DMS53 (cell line): Measurements from ENCODE around the gene MTHFD2L.

Experiments
- DNase-seq: peaks from one replicate; lab custom pipeline; 2025; lab: John Stamatoyannopoulos, UW

MTHFD2L gene

DNA sequence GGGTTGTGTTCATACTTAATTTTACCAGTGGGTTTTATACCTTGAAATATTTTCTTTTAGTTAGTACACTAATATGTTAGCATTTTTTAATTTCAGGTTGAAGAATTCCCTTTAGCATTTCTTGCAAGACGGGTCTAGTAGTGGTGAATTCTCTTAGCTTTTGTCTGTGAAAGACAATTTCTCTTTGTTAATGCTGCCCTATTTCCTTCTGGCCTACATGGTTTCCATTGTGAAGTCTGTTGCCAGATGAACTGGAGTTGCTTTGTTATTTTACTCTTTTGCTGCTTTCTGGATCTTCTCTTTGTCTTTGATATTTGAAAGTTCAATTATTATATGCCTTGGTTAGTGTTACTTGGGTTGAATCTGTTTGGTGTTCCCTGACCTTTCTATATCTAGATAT is 25.0 kb upstream of the MTHFD2L start:
- no peak for DNase-seq

- DNase-seq, result peak; percentile 85
Observed at GRCh38 chr4:74133786-74134499, 24.0 kb upstream of the MTHFD2L start.

DNA sequence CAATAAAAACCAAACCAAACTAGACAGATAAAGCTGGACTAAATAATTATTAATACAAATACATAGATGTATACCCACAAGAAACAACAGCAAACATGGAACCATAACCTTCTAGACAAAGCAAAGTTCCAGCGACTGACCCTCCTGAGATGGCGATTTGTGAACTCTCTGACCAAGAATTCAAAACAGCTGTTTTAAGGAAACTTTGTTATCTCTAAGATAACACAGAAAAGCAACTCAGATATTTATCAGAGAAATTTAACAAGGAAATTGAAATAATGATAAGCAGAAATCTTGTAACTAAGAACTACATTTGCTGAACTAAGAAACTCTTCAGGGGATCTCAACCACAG is 23.4 kb upstream of the MTHFD2L start:
- no peak for DNase-seq

GRCh38 chr4:74146581-74147129 is 11.3 kb upstream of the MTHFD2L start:
- DNase-seq, result no peak

- DNase-seq, result no peak
Observed at GRCh38 chr4:74148205-74148604, 9.7 kb upstream of the MTHFD2L start.

DNA sequence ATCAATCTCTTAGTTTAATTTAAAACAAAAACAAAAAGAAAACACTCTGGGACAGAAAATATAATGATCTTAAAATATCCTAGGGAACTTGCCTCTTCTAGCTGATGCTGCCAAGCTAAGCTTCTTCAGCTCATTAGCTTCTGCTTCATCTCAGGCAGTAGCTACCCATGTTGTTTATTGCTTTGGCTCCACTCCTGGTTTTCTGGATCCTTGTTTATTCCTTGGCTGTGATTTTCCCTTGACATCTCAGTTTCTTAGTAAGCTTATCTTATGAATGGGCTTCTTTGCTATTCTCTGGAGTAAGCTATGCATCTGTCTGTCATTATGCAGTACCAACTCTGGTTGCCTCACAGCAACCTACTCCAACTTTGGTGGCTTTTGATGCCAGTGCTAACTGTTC is 5.1 kb upstream of the MTHFD2L start:
- no peak for DNase-seq

- no peak for DNase-seq
Observed at GRCh38 chr4:74156521-74156920, 1.4 kb upstream of the MTHFD2L start.

GRCh38 chr4:74157154-74157553 is 764 bp upstream of the MTHFD2L start:
- no peak for DNase-seq

DNA sequence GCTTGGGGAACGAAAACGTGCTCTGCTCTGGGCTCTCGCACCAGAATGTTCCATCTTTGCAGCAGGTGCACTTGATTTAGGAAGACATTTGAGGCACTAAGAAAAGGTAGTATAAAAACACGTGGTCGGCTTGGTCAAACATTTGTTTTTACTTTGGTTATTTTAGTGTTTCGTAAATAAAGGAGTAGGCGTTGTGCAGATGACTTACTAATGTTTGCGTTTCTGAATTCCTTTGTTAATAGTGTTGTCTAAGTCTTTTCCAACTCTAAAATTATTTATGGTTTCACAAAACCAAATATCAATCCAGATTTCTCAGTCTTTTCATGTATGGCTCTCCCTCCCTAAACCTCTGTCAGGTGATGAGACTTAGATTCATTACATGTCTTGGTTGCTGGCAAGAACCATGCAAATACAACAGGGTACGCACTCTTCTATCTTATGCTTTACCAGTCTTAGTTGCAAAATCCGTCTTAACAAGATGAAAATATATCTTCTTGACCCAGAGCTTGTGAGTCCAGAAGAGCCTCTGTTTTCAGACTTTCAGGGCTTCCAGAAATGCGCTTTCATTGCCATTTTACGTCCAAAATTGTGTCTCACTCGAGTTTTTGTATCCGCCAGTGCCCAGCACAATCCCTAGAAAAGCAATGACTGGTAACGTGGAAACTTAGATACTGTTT is 686 bp downstream of the MTHFD2L start:
- DNase-seq, result peak; percentile 20

- no peak for DNase-seq
Observed at GRCh38 chr4:74159143-74159709, 1.3 kb downstream of the MTHFD2L start.

DNA sequence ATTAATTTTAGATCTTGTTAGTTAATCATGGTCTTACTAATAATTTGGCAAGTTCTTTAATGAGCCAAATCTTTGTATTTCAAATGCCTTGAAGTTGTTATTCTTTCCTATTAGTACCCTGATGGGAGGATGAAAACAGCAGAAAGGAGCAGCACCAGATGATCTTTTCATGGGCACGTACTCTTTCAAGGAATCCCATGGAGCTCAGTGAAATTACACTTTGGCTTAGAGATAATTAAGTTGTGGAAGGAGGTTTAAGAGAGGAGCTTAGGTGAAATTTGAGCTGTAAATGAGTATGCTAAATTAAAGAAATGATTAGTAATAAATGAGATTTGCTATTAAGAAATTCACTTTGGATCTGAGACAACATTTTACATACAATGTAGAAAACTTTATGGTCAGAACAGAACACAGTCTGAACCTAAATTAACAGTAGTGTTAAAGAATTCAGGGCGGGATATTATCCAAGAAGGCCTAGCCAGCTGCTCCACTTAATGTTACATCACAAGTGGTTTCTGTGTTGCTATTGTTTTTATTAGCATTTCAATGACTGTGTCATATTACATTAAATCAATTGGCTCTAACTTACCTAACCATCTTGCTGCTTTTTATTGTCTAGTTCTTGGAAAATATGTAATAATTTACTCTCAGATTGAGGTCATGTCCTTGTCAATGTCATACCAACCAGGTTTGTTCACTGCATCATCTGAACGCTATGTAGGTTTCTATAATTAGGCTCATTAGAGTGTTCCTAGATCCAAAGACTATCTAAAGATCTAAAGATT is 3.9 kb downstream of the MTHFD2L start:
- no peak for DNase-seq

DNA sequence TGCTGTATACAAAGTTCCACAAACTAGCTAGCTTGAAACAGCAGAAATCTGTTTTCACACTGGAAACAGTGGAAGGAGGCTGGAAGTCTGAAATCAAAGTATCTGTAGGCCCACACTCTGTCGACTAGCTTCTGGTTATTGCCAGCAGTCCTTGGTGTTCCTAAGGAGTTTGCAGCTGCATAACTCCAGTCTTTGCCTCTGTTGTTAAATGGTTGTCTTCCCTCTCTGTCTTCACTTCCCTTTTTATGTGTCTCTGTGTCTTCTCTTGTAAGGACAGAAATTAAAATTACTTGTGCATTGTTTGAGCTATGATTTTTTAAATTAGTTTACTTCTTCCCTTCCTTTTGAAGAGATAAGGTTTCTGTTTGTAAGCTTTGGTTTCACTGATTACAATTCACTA is 8.2 kb downstream of the MTHFD2L start:
- DNase-seq, result no peak

DNA sequence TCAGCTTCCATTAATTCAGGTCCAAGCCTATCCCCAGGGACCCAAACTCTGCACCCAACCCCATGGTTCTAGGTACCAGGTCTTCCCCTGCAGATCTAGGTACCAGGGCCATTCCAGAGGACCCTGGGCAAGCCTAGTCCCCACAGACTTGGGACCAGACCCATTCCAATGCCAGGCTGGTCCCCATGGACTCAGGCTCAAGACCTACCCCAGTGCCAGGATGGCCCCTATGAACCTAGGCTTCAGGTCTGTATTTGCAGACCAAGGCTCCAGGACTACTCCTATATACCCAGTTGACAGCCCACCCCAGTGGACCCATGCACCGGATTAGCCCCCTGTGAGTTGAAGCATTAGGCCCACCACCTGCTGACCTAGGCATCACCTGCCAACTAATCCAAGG is 8.9 kb downstream of the MTHFD2L start:
- DNase-seq, result no peak

- no peak for DNase-seq
Observed at GRCh38 chr4:74167585-74167984, 9.7 kb downstream of the MTHFD2L start.

- no peak for DNase-seq
Observed at GRCh38 chr4:74168841-74169240, 10.9 kb downstream of the MTHFD2L start.

- no peak for DNase-seq
Observed at GRCh38 chr4:74173321-74173720, 15.4 kb downstream of the MTHFD2L start.

- DNase-seq, result no peak
Observed at GRCh38 chr4:74174421-74174820, 16.5 kb downstream of the MTHFD2L start.

DNA sequence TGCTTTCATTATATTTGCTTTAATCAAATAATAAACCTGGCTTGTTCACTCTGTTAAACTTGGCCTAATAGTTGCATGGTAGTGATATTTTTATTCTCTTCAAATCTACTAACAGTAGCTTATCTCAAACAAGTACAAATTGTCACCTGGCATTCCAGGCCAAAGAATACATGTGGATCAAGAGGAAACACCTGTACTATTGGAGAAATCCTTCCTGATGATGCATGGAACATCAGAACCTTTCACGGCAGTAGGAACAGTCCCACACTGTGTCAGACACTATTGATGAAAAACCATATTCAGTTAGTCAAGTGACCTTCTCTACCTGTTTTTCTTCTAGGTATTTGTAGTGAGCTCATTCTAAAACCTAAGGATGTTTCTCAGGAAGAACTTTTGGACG is 17.0 kb downstream of the MTHFD2L start:
- DNase-seq, result no peak

DNA sequence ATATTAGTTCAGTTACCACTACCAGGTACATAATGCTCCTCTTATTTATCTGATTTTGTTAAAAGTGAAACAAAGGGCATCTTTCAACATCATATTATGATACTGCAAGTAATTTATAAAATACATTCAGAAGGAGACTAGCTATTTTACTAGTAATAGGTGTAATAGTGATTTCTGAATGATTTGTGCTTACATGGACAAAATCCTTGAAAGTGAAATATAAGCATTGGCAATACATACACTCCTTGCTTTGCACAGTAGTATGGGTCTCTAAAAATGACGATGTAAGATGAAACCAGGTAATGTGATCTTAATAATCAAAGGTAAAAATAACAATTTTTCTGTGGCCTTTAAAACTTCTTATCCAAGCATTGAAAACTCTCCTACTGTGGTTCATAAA is 17.5 kb downstream of the MTHFD2L start:
- no peak for DNase-seq

GRCh38 chr4:74178798-74179197 is 20.9 kb downstream of the MTHFD2L start:
- DNase-seq, result no peak

- DNase-seq, result peak; percentile 8
Observed at GRCh38 chr4:74181219-74181618, 23.3 kb downstream of the MTHFD2L start.

GRCh38 chr4:74188912-74189311 is 31.0 kb downstream of the MTHFD2L start:
- DNase-seq, result no peak
